ENCODE measurements around the gene POLR2I.

- TF ChIP-seq CTCF (IDR thresholded peaks at IDR 0.05) (no peak), POLR2A (IDR thresholded peaks at IDR 0.05) (no peak)
These were observed 12.9 kb downstream of the POLR2I start for GRCh38 chr19:36101550-36102327.

Measured in sigmoid colon (tissue), 3 donors.